Astrocyte of the spinal cord (primary cell): ENCODE measurements around the gene KCTD19.

Source experiments
- DNase-seq: peaks from one replicate; pipeline ENCODE4 v3.0.0; 2011; ENCODE audit warnings: low read depth, low spot score
- H3K4me3 ChIP-seq: 2 replicates; pipeline ENCODE4 v1.5.1; 2011; ENCODE audit warnings: low read depth, mild to moderate bottlenecking, low read length, moderate library complexity
- in situ Hi-C: cut with HindIII; loops from 2 replicates; pipeline ENCODE4 v1.10.0; 2017; ENCODE audit warnings: low sequenced_read_pairs
- TF ChIP-seq, protein P1 (sequence below): IDR thresholded peaks from 2 replicates; pipeline ENCODE4 v1.5.1; 2012; ENCODE audit warnings: low read depth, mild to moderate bottlenecking, low read length, inconsistent platforms

KCTD19 gene

DNA sequence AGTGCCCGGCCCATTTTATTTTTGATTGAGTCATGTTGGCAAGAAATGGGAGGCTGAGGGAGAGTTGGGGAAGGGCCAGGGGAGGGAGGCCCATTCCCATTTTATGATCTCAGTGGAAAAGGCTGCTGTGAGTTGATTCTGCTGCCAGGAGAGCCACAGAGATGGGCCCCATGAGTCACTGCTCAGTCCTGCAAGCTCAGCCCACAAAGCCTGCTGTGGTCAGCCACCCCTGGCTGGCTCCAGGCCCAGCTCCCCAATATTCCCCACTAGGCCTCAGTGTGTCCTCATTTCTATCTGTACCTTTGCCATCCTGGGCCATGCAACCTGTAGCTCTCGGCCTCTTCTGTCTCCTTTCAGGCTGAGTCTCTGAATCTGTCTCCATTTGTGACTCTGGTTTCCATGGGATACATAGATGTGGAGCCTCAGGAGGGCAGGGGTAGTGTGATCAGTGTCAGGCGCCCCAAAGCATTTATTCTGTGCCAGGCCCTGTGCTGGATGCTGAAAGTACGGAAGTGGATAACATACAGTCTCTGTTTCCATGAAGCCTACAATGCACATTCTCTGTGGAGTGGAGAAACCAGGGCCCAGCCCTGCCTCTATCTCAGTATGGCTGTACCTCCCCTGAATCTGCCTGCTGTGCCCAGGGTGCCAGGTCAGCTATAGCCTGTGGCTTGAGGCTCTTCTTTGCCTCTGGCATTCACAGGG, 49.1 kb downstream of the KCTD19 start:
- in situ Hi-C loops: no loop called here
- H3K4me3 ChIP-seq: peak overlapping the region; percentile 46
- TF ChIP-seq, protein P1, sequence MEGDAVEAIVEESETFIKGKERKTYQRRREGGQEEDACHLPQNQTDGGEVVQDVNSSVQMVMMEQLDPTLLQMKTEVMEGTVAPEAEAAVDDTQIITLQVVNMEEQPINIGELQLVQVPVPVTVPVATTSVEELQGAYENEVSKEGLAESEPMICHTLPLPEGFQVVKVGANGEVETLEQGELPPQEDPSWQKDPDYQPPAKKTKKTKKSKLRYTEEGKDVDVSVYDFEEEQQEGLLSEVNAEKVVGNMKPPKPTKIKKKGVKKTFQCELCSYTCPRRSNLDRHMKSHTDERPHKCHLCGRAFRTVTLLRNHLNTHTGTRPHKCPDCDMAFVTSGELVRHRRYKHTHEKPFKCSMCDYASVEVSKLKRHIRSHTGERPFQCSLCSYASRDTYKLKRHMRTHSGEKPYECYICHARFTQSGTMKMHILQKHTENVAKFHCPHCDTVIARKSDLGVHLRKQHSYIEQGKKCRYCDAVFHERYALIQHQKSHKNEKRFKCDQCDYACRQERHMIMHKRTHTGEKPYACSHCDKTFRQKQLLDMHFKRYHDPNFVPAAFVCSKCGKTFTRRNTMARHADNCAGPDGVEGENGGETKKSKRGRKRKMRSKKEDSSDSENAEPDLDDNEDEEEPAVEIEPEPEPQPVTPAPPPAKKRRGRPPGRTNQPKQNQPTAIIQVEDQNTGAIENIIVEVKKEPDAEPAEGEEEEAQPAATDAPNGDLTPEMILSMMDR: no peak
- peak; percentile 99 for DNase-seq

DNA sequence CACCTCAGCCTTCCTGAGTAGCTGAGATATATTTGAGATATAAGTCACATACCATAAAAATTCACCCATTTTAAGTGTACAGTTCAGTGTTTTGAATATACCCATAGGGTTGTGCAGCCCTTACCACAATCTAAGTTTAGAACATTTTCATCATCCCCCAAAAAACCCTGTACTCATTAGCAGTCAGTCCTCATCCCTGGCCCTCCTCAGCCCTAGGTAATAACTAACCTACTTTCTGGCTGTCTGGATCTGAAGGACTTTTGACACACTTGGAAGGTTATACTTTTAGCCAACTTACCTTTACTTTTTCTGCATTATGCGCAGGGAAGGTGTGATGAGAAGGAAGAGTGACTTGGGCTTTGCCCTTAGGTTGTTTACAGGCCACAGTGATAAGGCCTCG, 51.2 kb downstream of the KCTD19 start:
- TF ChIP-seq, protein P1: no peak
- no peak overlapping the region for H3K4me3 ChIP-seq
- in situ Hi-C loops: no loop called here
- DNase-seq: no peak

DNA sequence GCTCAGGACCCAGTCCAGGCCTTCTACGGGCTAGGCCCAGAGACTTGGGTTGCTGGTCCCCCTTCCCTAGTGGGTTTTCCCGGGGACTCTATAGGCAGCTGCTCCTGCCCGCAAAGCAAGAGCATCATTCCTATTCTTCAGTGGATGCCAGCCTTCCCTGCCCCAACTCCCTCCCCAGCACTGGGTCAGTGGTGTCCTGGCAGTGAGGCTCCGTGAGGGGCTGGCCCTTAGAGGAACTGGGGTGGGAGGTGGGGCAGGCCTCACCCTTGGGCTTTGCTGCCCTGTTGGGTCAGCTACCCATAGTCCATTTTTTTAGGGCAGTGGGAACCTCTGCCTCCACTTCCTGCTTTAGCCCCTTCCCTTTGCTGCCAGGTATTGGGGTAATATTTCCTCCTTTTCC, 55.1 kb downstream of the KCTD19 start:
- H3K4me3 ChIP-seq: no peak overlapping the region
- DNase-seq: no peak
- in situ Hi-C loops: no loop called here
- TF ChIP-seq, protein P1: no peak

DNA sequence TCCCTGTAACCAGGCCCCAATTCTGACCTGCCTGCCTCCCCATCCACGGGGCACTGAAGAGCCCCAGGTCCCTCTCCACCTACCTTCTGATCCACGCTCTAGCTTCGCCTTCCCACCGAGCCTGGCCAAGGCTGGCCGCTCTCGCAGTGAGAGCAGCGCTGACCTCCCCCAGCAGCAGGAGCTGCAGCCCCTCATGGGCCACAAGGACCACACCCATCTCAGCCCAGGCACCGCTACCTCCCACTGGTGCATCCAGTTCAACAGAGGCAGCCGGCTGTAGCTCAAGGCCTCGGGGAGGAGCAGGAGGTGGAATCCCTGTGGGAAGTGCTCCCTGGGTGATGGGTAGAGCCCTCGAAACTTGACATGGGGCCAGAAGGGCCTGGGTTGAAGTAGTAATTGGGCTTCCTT, 55.6 kb downstream of the KCTD19 start:
- DNase-seq: no peak
- TF ChIP-seq, protein P1: no peak
- H3K4me3 ChIP-seq: no peak overlapping the region
- in situ Hi-C loops: no loop called here

DNA sequence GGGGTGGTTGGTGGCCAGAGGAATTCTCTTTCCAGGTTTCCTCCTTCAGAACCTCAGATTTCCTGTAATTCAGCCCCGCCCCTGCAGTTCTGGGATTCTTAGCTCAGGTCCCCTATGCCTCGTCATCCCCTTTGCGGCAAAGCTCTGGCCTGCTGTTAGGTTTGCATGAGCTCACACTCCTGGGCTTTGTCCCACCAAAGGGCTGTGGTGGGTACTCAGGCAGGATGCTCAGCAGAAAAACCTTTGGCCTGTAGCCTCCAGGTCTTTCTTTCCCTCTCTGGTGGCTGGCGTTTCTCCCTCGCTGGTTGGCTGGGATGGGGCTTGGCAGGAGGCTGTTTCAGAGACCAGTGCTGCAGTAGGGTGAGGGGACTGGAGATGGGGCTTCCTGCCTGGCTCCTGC, 56.8 kb downstream of the KCTD19 start:
- DNase-seq: peak; percentile 89
- no peak overlapping the region for H3K4me3 ChIP-seq
- TF ChIP-seq, protein P1: no peak
- in situ Hi-C loops: no loop called here

DNA sequence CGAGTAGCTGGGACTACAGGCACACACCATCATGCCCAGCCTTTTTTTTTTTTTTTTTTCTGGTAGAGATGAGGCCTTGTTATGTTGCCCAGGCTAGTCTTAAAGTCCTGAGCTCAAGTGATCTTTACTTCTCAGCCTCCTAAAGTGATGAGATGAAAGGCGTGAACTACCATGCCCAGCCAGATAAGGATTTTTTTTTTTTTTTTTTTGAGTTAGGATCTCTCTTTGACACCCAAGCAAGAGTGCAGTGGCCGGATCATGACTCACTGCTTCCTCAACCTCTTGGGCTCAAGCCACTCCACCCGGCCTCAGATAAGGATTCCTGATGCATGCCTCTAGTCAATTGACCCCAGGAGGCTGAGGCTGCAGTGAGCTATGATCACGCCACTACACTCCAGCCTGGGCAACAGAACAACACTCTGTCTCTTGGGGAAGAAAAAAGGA, 58.4 kb downstream of the KCTD19 start:
- in situ Hi-C loops: no loop called here
- H3K4me3 ChIP-seq: no peak overlapping the region
- DNase-seq: peak; percentile 90
- TF ChIP-seq, protein P1: no peak
